K562 (cell line): ENCODE data around the gene COX18. TPM values are rescaled to one million over a fixed set of nuclear protein-coding genes. Genes with fewer than 3 reads are reported as not detected.
A peak's percentile ranks its signal among the peaks of the same experiment; 100 is the strongest.

Source experiments
- ATAC-seq: fragments of 200-7000 bp; cut with Tn5 transposase; 3 replicates; pipeline ENCODE4 v1.9.1; 2020; ENCODE audit warnings: moderate library complexity
- BruUV-seq: library from RNA; stranded (reverse); fragments of 400-500 nt; replicated peaks from 2 replicates; lab custom pipeline; 2021; lab: Mats Ljungman, UMichigan
- CTCF ChIA-PET: fragments of 300-600 bp; formaldehyde crosslinking; extraction: SDS; loops from one replicate; lab custom pipeline; 2021; ENCODE audit warnings: low intra/inter-chr PET ratio; lab: Yijun Ruan, JAX
- POLR2A ChIA-PET: fragments of 300-600, 350-650 bp; sonication (Branson Sonifier 250); formaldehyde crosslinking; extraction: SDS; loops from one replicate; lab custom pipeline; 2021; ENCODE audit warnings: antibody characterized with exemption, inconsistent platforms; lab: Yijun Ruan, JAX
- DNase-seq, 4 experiments: peaks; one replicate each; pipeline versions ENCODE4 v3.0.0 to v3.0.0-alpha.2; 2011 to 2018; ENCODE audit warnings: low spot score in 3 of 4, mixed read lengths in 3 of 4; ENCODE audit errors: extremely low read depth in 1 of 4
- FAIRE-seq: peaks from 2 replicates; lab custom pipeline; 2011; peaks lifted over from hg19 to GRCh38; lab: Jason Lieb, UNC
- H2AFZ ChIP-seq: 2 replicates; pipeline ENCODE4 v1.6.0; 2011; ENCODE audit warnings: low read depth, low read length, control low read depth, inconsistent platforms
- H3K27ac ChIP-seq: fragments of 200-600 bp; 3 replicates; pipeline ENCODE4 v1.8.0; 2011; ENCODE audit warnings: low read depth, mild to moderate bottlenecking, control low read depth, inconsistent platforms, low read length, moderate library complexity, mixed read lengths; ENCODE audit errors: extremely low read depth
- H3K27me3 ChIP-seq, 2 experiments: fragments of 300-600 bp in 1 of 2; 2 replicates in 1 of 2; 3 replicates in 1 of 2; pipeline versions ENCODE4 v1.6.0 to v1.8.0; 2011; ENCODE audit warnings: inconsistent platforms in 2 of 2, low read length in 2 of 2, mild to moderate bottlenecking in 1 of 2, mixed read lengths in 1 of 2, moderate library complexity in 1 of 2; ENCODE audit not compliant: control insufficient read depth in 2 of 2, insufficient read depth in 2 of 2
- H3K36me3 ChIP-seq: fragments of 300-600 bp; 3 replicates; pipeline ENCODE4 v1.8.0; 2011; ENCODE audit warnings: mild to moderate bottlenecking, low read length, inconsistent platforms; ENCODE audit not compliant: control insufficient read depth, insufficient read depth
- H3K4me1 ChIP-seq, 2 experiments: fragments of 200-600 bp in 1 of 2; replicated peaks in 1 of 2; 2 replicates in 1 of 2; 3 replicates in 1 of 2; pipeline versions ENCODE4 v1.5.1 to v1.8.0; 2011; ENCODE audit warnings: inconsistent platforms in 2 of 2, low read length in 2 of 2, mild to moderate bottlenecking in 1 of 2, mixed read lengths in 1 of 2, moderate library complexity in 1 of 2; ENCODE audit not compliant: control insufficient read depth in 2 of 2, insufficient read depth in 2 of 2
- H3K4me2 ChIP-seq: 2 replicates; pipeline ENCODE4 v1.6.1; 2011; ENCODE audit warnings: low read length, control low read depth, inconsistent platforms, mixed read lengths; ENCODE audit not compliant: insufficient read depth
- H3K4me3 ChIP-seq: fragments of 200-600 bp; sonication (generic), shearing (Covaris generic); 2 replicates; pipeline ENCODE4 v1.5.1; 2016; ENCODE audit warnings: control low read depth, inconsistent platforms
- H3K79me2 ChIP-seq: fragments of 200-600 bp; 3 replicates; pipeline ENCODE4 v1.8.0; 2011; ENCODE audit warnings: low read length, inconsistent platforms; ENCODE audit not compliant: control insufficient read depth, insufficient read depth
- H3K9ac ChIP-seq, 2 experiments: 2 replicates each; pipeline versions ENCODE4 v1.6.0 to v1.6.1; 2011; ENCODE audit warnings: low read depth in 2 of 2, low read length in 2 of 2, control low read depth in 1 of 2, inconsistent platforms in 1 of 2, mild to moderate bottlenecking in 1 of 2, mixed read lengths in 1 of 2; ENCODE audit not compliant: insufficient read depth in 1 of 2
- H3K9me1 ChIP-seq: one replicate; pipeline ENCODE4 v1.6.0; 2011; ENCODE audit warnings: inconsistent platforms, mild to moderate bottlenecking, low read length, moderate library complexity; ENCODE audit not compliant: control insufficient read depth, insufficient read depth
- H3K9me3 ChIP-seq: replicated peaks from 2 replicates; pipeline ENCODE4 v1.5.1; 2011; ENCODE audit warnings: low read depth, low read length, inconsistent platforms; ENCODE audit not compliant: control insufficient read depth, insufficient read depth
- H4K20me1 ChIP-seq: replicated peaks from 2 replicates; pipeline ENCODE4 v1.6.1; 2011; ENCODE audit warnings: low read length, inconsistent platforms, mixed read lengths; ENCODE audit not compliant: control insufficient read depth, insufficient read depth
- C11orf30 ChIP-seq: fragments of 450-650 bp; IDR thresholded peaks from 2 replicates; pipeline ENCODE4 v1.6.1; 2016; ENCODE audit warnings: low read depth, mild to moderate bottlenecking
- MYBL2 ChIP-seq, 2 experiments: fragments of 450-650 bp in 1 of 2; sonication (generic) in 1 of 2; formaldehyde crosslinking in 1 of 2; IDR thresholded peaks; 2 replicates each; pipeline versions ENCODE4 v1.6.1 to v1.8.1; 2017 to 2022; ENCODE audit warnings: borderline replicate concordance in 1 of 2, inconsistent platforms in 1 of 2, low read depth in 1 of 2, mild to moderate bottlenecking in 1 of 2, missing genetic modification reagents in 1 of 2, moderate library complexity in 1 of 2
- NR2C2 ChIP-seq, 2 experiments: fragments of 200-800 bp in 1 of 2; sonication (Bioruptor generic) in 1 of 2; sonication (generic) in 1 of 2; formaldehyde crosslinking in 1 of 2; IDR thresholded peaks; 2 replicates each; pipeline versions ENCODE4 v1.6.1 to v1.8.0; 2016 to 2022; ENCODE audit warnings: mild to moderate bottlenecking in 1 of 2, missing compliant biosample characterization in 1 of 2, missing genetic modification characterization in 1 of 2, missing genetic modification reagents in 1 of 2
- PHF20 ChIP-seq: fragments of 450-650 bp; IDR thresholded peaks from 2 replicates; pipeline ENCODE4 v1.6.1; 2018; ENCODE audit not compliant: partially characterized antibody
- POLR2AphosphoS5 ChIP-seq: IDR thresholded peaks from 2 replicates; pipeline ENCODE4 v1.6.1; 2011; ENCODE audit warnings: mild to moderate bottlenecking, low read depth, low read length, moderate library complexity; ENCODE audit not compliant: control insufficient read depth, insufficient read depth
- PURB ChIP-seq: sonication (generic); formaldehyde crosslinking; IDR thresholded peaks from 2 replicates; pipeline ENCODE4 v1.9.0; 2021; ENCODE audit warnings: low read depth, mild to moderate bottlenecking, missing genetic modification reagents
- ZNF311 ChIP-seq: fragments of 250-450 bp; sonication (Bioruptor Pico); IDR thresholded peaks from 2 replicates; pipeline ENCODE4 v1.4.0; 2020; ENCODE audit warnings: mild to moderate bottlenecking, moderate library complexity
- ZNF316 ChIP-seq: fragments of 450-650 bp; IDR thresholded peaks from 2 replicates; pipeline ENCODE4 v1.6.1; 2016
- WGBS: fragments of 100-300 bp; shearing (Covaris generic); methylation state at CpG from one replicate; pipeline ENCODE4 v1.1.6; 2016; ENCODE audit warnings: low coverage, mixed read lengths; ENCODE audit not compliant: insufficient coverage; ENCODE audit errors: missing lambda C conversion rate; 5-methylcytosine and 5-hydroxymethylcytosine counted together
- in situ Hi-C: fragments of 300-500 bp; cut with MboI; formaldehyde crosslinking; loops from 4 replicates; pipeline ENCODE4 v1.15.0; 2018; ENCODE audit warnings: inconsistent platforms, mixed read lengths
- intact Hi-C: fragments of 100-400 bp; cut with micrococcal nuclease; formaldehyde crosslinking; loops from 2 replicates; pipeline ENCODE4 v1.14.2; 2022
- polyA plus RNA-seq, 8 experiments: library from polyadenylated mRNA; depleted of rRNA in 4 of 8; stranded (reverse) in 5 of 8; unstranded in 3 of 8; fragments of >200 nt; fragmentation: Nextera tagmentation in 2 of 8; fragmentation: Illumina TruSeq in 1 of 8; extraction: Ambion mirVana in 2 of 8; extraction: Trizol in 1 of 8; gene quantifications; 2 replicates each; pipeline versions ENCODE4 v1.2.1 to v1.2.3, GENCODE V29; 2011 to 2014; ENCODE audit warnings: inconsistent platforms in 1 of 8, missing spikeins in 1 of 8
- total RNA-seq, 7 experiments: library from RNA; depleted of rRNA in 6 of 7; stranded (reverse); fragments of >200 nt in 6 of 7; fragmentation: Illumina TruSeq in 2 of 7; extraction: Trizol in 2 of 7; gene quantifications; 2 replicates each; pipeline versions ENCODE4 v1.2.1 to v1.2.3, GENCODE V29; 2011 to 2021; ENCODE audit warnings: low replicate concordance in 1 of 7
- TF ChIP-seq, protein P1 (sequence below): sonication (generic); formaldehyde crosslinking; IDR thresholded peaks from 2 replicates; pipeline ENCODE4 v1.8.0; 2022; ENCODE audit warnings: mild to moderate bottlenecking, low read depth, missing genetic modification reagents

Gene COX18
- total and polyA plus RNA-seq, 9 of the 15 experiments (the other 6 are each of a cell fraction or from before 2014, with no cell fraction given) = 7.0 to 21.3 (median 14.7) TPM

DNA sequence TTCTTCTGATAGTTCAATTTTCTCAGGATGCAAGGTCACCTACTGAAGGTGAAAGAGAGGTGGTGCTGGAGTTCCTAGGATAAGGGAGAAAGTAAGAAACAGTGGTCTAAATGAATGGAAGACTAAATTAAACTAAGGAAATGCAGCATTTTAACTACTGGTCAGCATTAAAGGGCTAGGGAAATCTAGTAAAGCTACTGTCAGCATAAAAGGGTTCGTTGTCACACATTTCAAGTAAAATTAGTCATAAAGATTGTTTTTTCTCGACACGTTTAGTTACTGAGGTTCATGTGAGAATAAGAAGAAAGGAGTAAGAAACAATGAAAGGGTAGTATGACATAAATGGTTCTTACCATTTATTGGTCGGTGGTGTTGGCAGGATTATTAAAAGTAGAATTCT is 40.0 kb upstream of the COX18 start:
- Histone ChIP-seq H3K9me3 (no peaks in the 10 kb centered on the region), H3K9ac (no peak overlapping the region), H3K4me2 (no peak overlapping the region), H3K27me3 (no peaks in the 10 kb centered on the region), H3K79me2 (peaks cover under 1% of the 10 kb centered on the region; the same call in 1 of the 3 replicates), H3K4me1 (peaks cover 0 to 4% of the 10 kb centered on the region in 2 experiments; a peak in 2 of 5 replicates), H2AFZ (no peak overlapping the region), H3K27ac (no peak overlapping the region), H3K36me3 (peaks cover 69% of the 10 kb centered on the region), H4K20me1 (no peaks in the 10 kb centered on the region)
- WGBS = 93% methylated on average over 4 of the region's 4 CpGs
- ATAC-seq = no peak; the same call in 2 of the 3 replicates
- BruUV-seq = no TSS peak
- no peak for DNase-seq
- intact Hi-C loops = no loop called here
- ChIA-PET POLR2A (interaction anchor here (1.6 kb wide), 1 partner anchor 8 kb away, joined by 7 read pairs; no protein-coding TSS in a partner anchor), CTCF (no interaction called here)
- TF ChIP-seq NR2C2 (CRISPR knock-in tag; IDR thresholded peaks at IDR 0.05) = no peak
- no peak for TF ChIP-seq NR2C2 (tag; IDR thresholded peaks at IDR 0.05)
- peak; percentile 2; the same call in 1 of the 2 replicates for TF ChIP-seq POLR2AphosphoS5
- no peak for TF ChIP-seq PHF20
- TF ChIP-seq C11orf30 = peak; percentile 34; the same call in 1 of the 2 replicates
- TF ChIP-seq, protein P1, sequence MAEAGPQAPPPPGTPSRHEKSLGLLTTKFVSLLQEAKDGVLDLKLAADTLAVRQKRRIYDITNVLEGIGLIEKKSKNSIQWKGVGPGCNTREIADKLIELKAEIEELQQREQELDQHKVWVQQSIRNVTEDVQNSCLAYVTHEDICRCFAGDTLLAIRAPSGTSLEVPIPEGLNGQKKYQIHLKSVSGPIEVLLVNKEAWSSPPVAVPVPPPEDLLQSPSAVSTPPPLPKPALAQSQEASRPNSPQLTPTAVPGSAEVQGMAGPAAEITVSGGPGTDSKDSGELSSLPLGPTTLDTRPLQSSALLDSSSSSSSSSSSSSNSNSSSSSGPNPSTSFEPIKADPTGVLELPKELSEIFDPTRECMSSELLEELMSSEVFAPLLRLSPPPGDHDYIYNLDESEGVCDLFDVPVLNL (CRISPR knock-in tag) = no peak
- peak; percentile 77 for TF ChIP-seq ZNF316
- no peak for TF ChIP-seq ZNF311 (CRISPR knock-in tag)
- TF ChIP-seq PURB (CRISPR knock-in tag) = no peak
- no peak for TF ChIP-seq MYBL2 (IDR thresholded peaks at IDR 0.05; ENCODE audit: low read depth)
- TF ChIP-seq MYBL2 (CRISPR knock-in tag; IDR thresholded peaks at IDR 0.05; ENCODE audit: borderline replicate concordance) = no peak
- TF ChIP-seq, all 486 proteins: peak for 3
- FAIRE-seq = no peak
- Histone ChIP-seq H3K9me1 (no peaks in the 10 kb centered on the region), H3K4me3 (no peak overlapping the region)
- in situ Hi-C loops = no loop called here
